ENCODE data around the gene ZNF813.

DNA sequence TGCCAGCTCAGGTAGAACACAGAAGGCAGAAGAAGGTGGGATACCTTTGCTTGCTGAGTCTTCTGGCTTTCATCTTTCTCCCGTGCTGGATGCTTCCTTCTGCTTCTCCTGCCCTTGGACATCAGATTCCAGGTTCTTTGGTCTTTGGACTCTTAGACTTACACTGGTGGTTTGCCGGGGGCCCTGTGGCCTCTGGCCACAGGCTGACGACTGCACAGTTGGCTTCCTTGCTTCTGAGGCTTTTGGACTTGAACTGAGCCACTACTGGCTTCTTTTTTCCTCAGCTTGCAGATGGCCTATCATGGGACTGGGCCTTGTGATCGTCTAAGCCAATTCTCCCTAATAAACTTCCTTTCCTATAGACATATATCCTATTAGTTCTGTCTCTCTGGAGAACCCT, 50.6 kb downstream of the ZNF813 start:
- TF ChIP-seq EZH2phosphoT487 (IDR thresholded peaks at IDR 0.05; ENCODE audit: borderline replicate concordance, low read length) (no peak), EZH2 (IDR thresholded peaks at IDR 0.05; ENCODE audit: low read length, unreplicated experiment) (no peak)
- TF ChIP-seq, protein P1, sequence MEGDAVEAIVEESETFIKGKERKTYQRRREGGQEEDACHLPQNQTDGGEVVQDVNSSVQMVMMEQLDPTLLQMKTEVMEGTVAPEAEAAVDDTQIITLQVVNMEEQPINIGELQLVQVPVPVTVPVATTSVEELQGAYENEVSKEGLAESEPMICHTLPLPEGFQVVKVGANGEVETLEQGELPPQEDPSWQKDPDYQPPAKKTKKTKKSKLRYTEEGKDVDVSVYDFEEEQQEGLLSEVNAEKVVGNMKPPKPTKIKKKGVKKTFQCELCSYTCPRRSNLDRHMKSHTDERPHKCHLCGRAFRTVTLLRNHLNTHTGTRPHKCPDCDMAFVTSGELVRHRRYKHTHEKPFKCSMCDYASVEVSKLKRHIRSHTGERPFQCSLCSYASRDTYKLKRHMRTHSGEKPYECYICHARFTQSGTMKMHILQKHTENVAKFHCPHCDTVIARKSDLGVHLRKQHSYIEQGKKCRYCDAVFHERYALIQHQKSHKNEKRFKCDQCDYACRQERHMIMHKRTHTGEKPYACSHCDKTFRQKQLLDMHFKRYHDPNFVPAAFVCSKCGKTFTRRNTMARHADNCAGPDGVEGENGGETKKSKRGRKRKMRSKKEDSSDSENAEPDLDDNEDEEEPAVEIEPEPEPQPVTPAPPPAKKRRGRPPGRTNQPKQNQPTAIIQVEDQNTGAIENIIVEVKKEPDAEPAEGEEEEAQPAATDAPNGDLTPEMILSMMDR (conservative IDR thresholded peaks at IDR 0.05; ENCODE audit: low read depth, low read length): no peak

All from PC-3 (cell line).